GM20431 (cell line): ENCODE data around the gene AKIRIN2.

ENCODE experiments used
- in situ Hi-C: fragments of 300-500 bp; cut with MseI, MboI; formaldehyde crosslinking; loops from one replicate; pipeline ENCODE4 v1.15.0; 2020; ENCODE audit warnings: low sequenced_read_pairs; ENCODE audit not compliant: unreplicated experiment

AKIRIN2 gene

DNA sequence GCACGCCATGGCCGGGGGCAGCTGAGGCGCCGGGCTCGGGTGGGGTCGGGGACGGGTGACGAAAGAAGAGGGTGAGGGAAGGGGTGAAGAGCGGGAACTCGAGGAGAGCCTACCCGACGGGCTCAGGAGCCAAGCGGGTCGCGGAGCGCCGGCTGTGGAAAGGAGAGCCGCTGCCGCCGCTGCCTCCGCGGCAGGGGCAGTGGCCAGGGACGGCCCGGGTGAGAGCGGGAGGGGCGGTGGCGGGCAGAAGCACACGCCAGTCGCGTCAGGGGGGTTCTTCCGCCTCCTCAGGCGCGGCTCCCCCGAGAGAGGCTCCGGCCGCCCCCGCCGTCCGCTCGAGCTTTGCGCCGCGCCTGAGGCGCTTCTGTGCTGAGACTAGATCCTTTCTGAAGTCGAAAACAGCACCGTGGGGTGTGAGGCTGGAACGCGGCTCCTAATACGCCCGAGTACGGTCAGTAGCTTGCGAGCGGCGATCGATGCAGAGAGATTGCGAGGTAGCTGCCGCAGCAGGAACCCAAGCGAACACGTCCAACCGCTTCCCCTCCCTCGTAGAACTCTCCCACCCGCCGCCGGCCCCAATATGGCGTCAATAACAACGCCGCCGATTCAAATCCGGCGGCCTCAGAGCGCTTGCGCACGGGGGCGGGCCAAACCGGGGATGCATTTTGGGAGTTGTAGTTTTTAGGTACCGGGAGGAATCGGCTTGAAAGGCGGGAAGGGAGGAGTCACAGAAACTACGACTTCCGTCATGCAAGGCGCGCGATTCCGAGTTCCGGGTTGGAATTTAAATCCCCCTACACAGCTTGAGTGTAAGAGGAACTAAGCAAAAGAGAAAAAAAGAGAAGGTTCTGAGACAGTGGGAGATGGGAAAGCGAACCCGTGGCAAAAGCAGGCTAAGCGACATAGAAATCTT, at the start of gene AKIRIN2:
TSS of gene AKIRIN2 (minus strand) at position 558 of the 913 bp plus-strand sequence. CDS start at position 9, 549 bp downstream.
- in situ Hi-C loops = no loop called here

DNA sequence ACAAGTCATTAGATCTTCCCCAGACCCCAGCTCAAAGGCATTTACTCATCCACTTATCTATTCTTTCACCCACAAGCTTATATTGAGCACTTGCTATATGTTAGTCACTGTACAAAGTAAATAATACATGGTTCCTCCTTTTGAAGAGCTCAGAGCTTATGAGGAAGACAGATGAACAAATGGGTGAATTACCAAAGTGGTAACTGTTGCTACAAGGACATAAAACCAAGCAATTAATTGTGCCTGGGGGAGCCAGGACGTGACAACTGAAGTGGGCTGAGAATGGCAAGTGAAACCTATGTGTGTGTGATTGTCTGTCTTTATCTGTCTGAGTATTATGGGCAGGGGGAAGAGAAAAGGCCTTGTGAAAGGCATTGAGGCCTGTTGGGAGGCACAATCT, 45.6 kb upstream of the AKIRIN2 start:
- in situ Hi-C loops = no loop called here

GRCh38 chr6:87745966-87746721, 44.1 kb upstream of the AKIRIN2 start:
- in situ Hi-C loops = no loop called here

GRCh38 chr6:87743454-87743853, 41.4 kb upstream of the AKIRIN2 start:
- in situ Hi-C loops = no loop called here

GRCh38 chr6:87742106-87742505, 40.1 kb upstream of the AKIRIN2 start:
- in situ Hi-C loops = no loop called here

GRCh38 chr6:87741001-87741650, 39.1 kb upstream of the AKIRIN2 start:
- in situ Hi-C loops = no loop called here

GRCh38 chr6:87738744-87739143, 36.7 kb upstream of the AKIRIN2 start:
- in situ Hi-C loops = no loop called here

GRCh38 chr6:87738000-87738399, 36.0 kb upstream of the AKIRIN2 start:
- in situ Hi-C loops = no loop called here

DNA sequence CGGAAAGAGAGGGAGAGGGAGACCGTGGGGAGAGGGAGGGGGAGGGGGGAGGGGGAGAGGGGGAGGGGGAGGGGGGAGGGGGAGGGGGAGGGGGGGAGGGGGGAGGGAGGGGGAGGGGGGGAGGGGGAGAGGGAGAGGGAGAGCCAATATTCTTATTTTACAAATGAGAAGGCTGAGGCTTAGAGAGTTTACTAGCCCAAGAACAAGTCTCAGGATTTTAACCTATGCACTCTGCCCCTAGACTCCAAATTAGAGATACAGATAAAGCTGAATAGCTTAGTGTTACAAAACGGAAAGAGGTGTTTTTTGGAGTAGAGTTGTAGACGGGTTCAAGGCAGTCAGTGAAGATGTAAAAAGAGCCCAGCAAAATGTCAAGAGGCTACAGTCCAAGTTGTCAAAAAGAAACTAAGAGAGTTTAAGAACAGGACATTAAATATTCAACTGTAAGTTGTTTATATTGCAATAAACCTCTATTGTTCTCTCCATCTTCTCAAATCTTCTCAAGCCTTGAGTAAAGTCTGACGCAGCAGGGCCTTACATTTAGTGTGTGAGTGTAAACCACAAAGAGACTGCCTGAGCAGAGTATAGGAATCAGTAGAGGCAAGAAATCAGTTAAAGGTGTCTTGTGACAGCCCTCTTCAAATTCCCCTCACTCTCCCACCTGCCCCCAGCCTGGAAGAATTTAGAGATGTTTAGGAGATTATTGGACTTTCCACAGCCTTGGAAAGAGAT, 34.9 kb upstream of the AKIRIN2 start:
- in situ Hi-C loops = no loop called here

- in situ Hi-C loops = no loop called here
Measured at GRCh38 chr6:87731818-87732661, 30.0 kb upstream of the AKIRIN2 start.

- in situ Hi-C loops = no loop called here
Measured at GRCh38 chr6:87731080-87731479, 29.0 kb upstream of the AKIRIN2 start.

GRCh38 chr6:87729965-87730719, 28.1 kb upstream of the AKIRIN2 start:
- in situ Hi-C loops = no loop called here

DNA sequence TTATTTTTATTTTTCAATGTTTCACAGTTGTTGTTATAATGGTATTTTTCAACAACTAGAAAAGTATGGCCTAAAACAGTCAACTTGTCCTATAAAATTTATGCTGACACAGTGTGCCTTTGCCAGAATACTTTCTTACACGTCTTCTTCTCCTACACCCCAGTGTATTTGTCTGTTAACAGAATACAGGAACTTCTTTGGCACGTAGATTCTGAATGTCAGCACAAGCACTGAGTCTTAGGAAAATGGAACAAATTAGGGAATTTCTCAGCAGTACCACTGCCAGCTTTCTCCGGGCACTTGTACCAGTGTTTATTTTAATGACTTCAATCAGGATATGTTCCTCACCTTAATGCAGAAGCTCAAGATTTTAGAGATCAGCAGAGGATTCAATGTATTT, 26.7 kb upstream of the AKIRIN2 start:
- in situ Hi-C loops = no loop called here

- in situ Hi-C loops = no loop called here
Measured at GRCh38 chr6:87724983-87725811, 23.2 kb upstream of the AKIRIN2 start.

GRCh38 chr6:87723170-87724078, 21.4 kb upstream of the AKIRIN2 start:
- in situ Hi-C loops = no loop called here

GRCh38 chr6:87722540-87723169, 20.6 kb upstream of the AKIRIN2 start:
- in situ Hi-C loops = no loop called here
